HepG2 (cell line): Measurements from ENCODE around the gene STKLD1. TPM values are rescaled to one million over a fixed set of nuclear protein-coding genes. Genes with fewer than 3 reads are reported as not detected.

ENCODE experiments used
- ARNT ChIP-seq: fragments of 450-650 bp; IDR thresholded peaks from 2 replicates; pipeline ENCODE4 v1.6.1; 2017
- BATF2 ChIP-seq: sonication (generic); formaldehyde crosslinking; IDR thresholded peaks from 2 replicates; pipeline ENCODE4 v1.8.0; 2022; ENCODE audit warnings: mild to moderate bottlenecking, missing genetic modification reagents, moderate library complexity
- ELK4 ChIP-seq: sonication (generic); formaldehyde crosslinking; IDR thresholded peaks from 2 replicates; pipeline ENCODE4 v1.9.0; 2021; ENCODE audit warnings: missing genetic modification reagents, borderline replicate concordance
- FOXA1 ChIP-seq, 2 experiments: fragments of 450-650 bp in 1 of 2; sonication (generic) in 1 of 2; formaldehyde crosslinking in 1 of 2; IDR thresholded peaks; 2 replicates each; pipeline versions ENCODE4 v1.4.0 to v1.6.1; 2016 to 2020; ENCODE audit warnings: missing genetic modification reagents in 1 of 2
- FOXK2 ChIP-seq: fragments of 450-650 bp; IDR thresholded peaks from 2 replicates; pipeline ENCODE4 v1.6.1; 2016
- HNF4A ChIP-seq: sonication (generic); formaldehyde crosslinking; IDR thresholded peaks from 2 replicates; pipeline ENCODE4 v1.4.0; 2020; ENCODE audit warnings: missing genetic modification reagents
- HNRNPH1 ChIP-seq: fragments of 200-400 bp; formaldehyde crosslinking; optimal IDR thresholded peaks from 2 replicates; pipeline ENCODE3; 2017; ENCODE audit warnings: mild to moderate bottlenecking, low read depth, low read length
- HNRNPLL ChIP-seq: fragments of 200-400 bp; formaldehyde crosslinking; IDR thresholded peaks from 2 replicates; pipeline ENCODE4 v1.6.1; 2017; ENCODE audit warnings: mild to moderate bottlenecking, low read depth, low read length; ENCODE audit not compliant: poor library complexity, severe bottlenecking
- HOXA3 ChIP-seq: sonication (generic); formaldehyde crosslinking; IDR thresholded peaks from 2 replicates; pipeline ENCODE4 v1.5.0; 2020; ENCODE audit warnings: missing genetic modification reagents
- KDM5B ChIP-seq: sonication (generic); formaldehyde crosslinking; IDR thresholded peaks from 2 replicates; pipeline ENCODE4 v1.4.0; 2020; ENCODE audit warnings: missing genetic modification reagents, mild to moderate bottlenecking, borderline replicate concordance
- MLX ChIP-seq: IDR thresholded peaks from 2 replicates; pipeline ENCODE4 v1.6.1; 2016
- NFE2L1 ChIP-seq: sonication (generic); formaldehyde crosslinking; IDR thresholded peaks from 2 replicates; pipeline ENCODE4 v1.4.0; 2020; ENCODE audit warnings: missing genetic modification reagents, mild to moderate bottlenecking, borderline replicate concordance
- POLR2AphosphoS5 ChIP-seq: IDR thresholded peaks from 2 replicates; pipeline ENCODE4 v1.6.1; 2012; ENCODE audit warnings: low read depth, low read length
- POLR2G ChIP-seq: fragments of 200-400 bp; formaldehyde crosslinking; IDR thresholded peaks from 2 replicates; pipeline ENCODE4 v1.6.1; 2018; ENCODE audit warnings: mild to moderate bottlenecking, low read depth, low read length, moderate library complexity
- REL ChIP-seq: sonication (generic); formaldehyde crosslinking; conservative IDR thresholded peaks from 2 replicates; pipeline ENCODE4 v1.8.0; 2022; ENCODE audit warnings: mild to moderate bottlenecking, missing genetic modification reagents, moderate library complexity
- RFX1 ChIP-seq: fragments of 450-650 bp; IDR thresholded peaks from 2 replicates; pipeline ENCODE4 v1.6.1; 2017
- SMAD1 ChIP-seq: sonication (generic); formaldehyde crosslinking; IDR thresholded peaks from 2 replicates; pipeline ENCODE4 v1.4.0; 2020; ENCODE audit warnings: missing genetic modification reagents, low read depth, mild to moderate bottlenecking, borderline replicate concordance
- ZBTB1 ChIP-seq: sonication (generic); formaldehyde crosslinking; IDR thresholded peaks from 2 replicates; pipeline ENCODE4 v1.4.0; 2020; ENCODE audit warnings: missing genetic modification reagents, borderline replicate concordance
- ZBTB7A ChIP-seq: sonication (generic); formaldehyde crosslinking; IDR thresholded peaks from 2 replicates; pipeline ENCODE4 v1.8.0; 2022; ENCODE audit warnings: mild to moderate bottlenecking, missing genetic modification reagents
- ZFP91 ChIP-seq: sonication (generic); formaldehyde crosslinking; IDR thresholded peaks from 2 replicates; pipeline ENCODE4 v1.9.0; 2022; ENCODE audit warnings: missing genetic modification reagents, mild to moderate bottlenecking, borderline replicate concordance
- ZFYVE20 ChIP-seq: sonication (generic); formaldehyde crosslinking; IDR thresholded peaks from 2 replicates; pipeline ENCODE4 v1.8.0; 2023; ENCODE audit warnings: low read depth, mild to moderate bottlenecking, moderate library complexity, missing genetic modification reagents, borderline replicate concordance
- ZNF256 ChIP-seq: sonication (generic); formaldehyde crosslinking; conservative IDR thresholded peaks from 2 replicates; pipeline ENCODE4 v1.4.0; 2020; ENCODE audit warnings: missing genetic modification reagents
- ZNF275 ChIP-seq: sonication (generic); formaldehyde crosslinking; IDR thresholded peaks from 2 replicates; pipeline ENCODE4 v1.8.0; 2022; ENCODE audit warnings: missing genetic modification reagents, mild to moderate bottlenecking, inconsistent platforms, borderline replicate concordance
- ZNF34 ChIP-seq: sonication (generic); formaldehyde crosslinking; IDR thresholded peaks from 2 replicates; pipeline ENCODE4 v1.4.0; 2020; ENCODE audit warnings: mild to moderate bottlenecking, missing genetic modification reagents, borderline replicate concordance
- ZNF451 ChIP-seq: sonication (generic); formaldehyde crosslinking; IDR thresholded peaks from 2 replicates; pipeline ENCODE4 v1.5.0; 2020; ENCODE audit warnings: mild to moderate bottlenecking, missing genetic modification reagents
- ZNF556 ChIP-seq: sonication (generic); formaldehyde crosslinking; IDR thresholded peaks from 2 replicates; pipeline ENCODE4 v1.4.0; 2020; ENCODE audit warnings: mild to moderate bottlenecking, missing genetic modification reagents, borderline replicate concordance
- ZNF570 ChIP-seq: sonication (generic); formaldehyde crosslinking; IDR thresholded peaks from 2 replicates; pipeline ENCODE4 v1.4.0; 2020; ENCODE audit warnings: mild to moderate bottlenecking, missing genetic modification reagents, borderline replicate concordance
- polyA plus RNA-seq, 8 experiments: library from polyadenylated mRNA; depleted of rRNA in 3 of 8; stranded (reverse) in 7 of 8; unstranded in 1 of 8; fragments of >200 nt; fragmentation: Illumina TruSeq in 4 of 8; extraction: Trizol in 4 of 8; gene quantifications; 2 replicates each; pipeline versions ENCODE4 v1.2.1 to v1.2.3, GENCODE V29; 2011 to 2016; ENCODE audit warnings: low read depth in 4 of 8, missing spikeins in 1 of 8, mixed read lengths in 1 of 8; ENCODE audit not compliant: insufficient read depth in 1 of 8
- total RNA-seq, 5 experiments: library from RNA; depleted of rRNA; stranded (reverse); fragments of >200 nt; fragmentation: Illumina TruSeq; extraction: Trizol; gene quantifications; 2 replicates each; pipeline ENCODE4 v1.2.3, GENCODE V29; 2016; ENCODE audit warnings: low read depth in 1 of 5

Gene STKLD1
- total and polyA plus RNA-seq, 2 of the 13 experiments (the other 11 are each of a cell fraction or from before 2014, with no cell fraction given): 1.5 to 2.2 TPM

GRCh38 chr9:133394687-133395271 is 18.6 kb downstream of the STKLD1 start (continued):
- TF ChIP-seq HNF4A (CRISPR knock-in tag) (peak; percentile 35; the same call in 1 of the 2 replicates), REL (CRISPR knock-in tag) (no peak), HOXA3 (CRISPR knock-in tag) (peak; percentile 41; the same call in 1 of the 2 replicates), ZNF34 (CRISPR knock-in tag) (no peak), RFX1 (no peak), ZFP91 (peak; percentile 73; the same call in 1 of the 2 replicates), ELK4 (no peak), ZNF451 (CRISPR knock-in tag) (no peak), FOXK2 (no peak), KDM5B (peak; percentile 53; the same call in 1 of the 2 replicates), ZNF556 (no peak), ZBTB7A (CRISPR knock-in tag) (no peak), NFE2L1 (CRISPR knock-in tag) (no peak), POLR2G (no peak), ZNF275 (CRISPR knock-in tag) (no peak), POLR2AphosphoS5 (no peak), ARNT (no peak), ZNF570 (CRISPR knock-in tag) (no peak), FOXA1 (IDR thresholded peaks at IDR 0.05) (no peak), FOXA1 (CRISPR knock-in tag; IDR thresholded peaks at IDR 0.05) (no peak), ZFYVE20 (CRISPR knock-in tag) (no peak), ZBTB1 (no peak), BATF2 (no peak), ZNF256 (CRISPR knock-in tag) (no peak), MLX (CRISPR knock-in tag) (no peak), HNRNPLL (no peak), SMAD1 (CRISPR knock-in tag) (no peak), HNRNPH1 (no peak)
